ENCODE measurements around the gene MYOZ2.

DNA sequence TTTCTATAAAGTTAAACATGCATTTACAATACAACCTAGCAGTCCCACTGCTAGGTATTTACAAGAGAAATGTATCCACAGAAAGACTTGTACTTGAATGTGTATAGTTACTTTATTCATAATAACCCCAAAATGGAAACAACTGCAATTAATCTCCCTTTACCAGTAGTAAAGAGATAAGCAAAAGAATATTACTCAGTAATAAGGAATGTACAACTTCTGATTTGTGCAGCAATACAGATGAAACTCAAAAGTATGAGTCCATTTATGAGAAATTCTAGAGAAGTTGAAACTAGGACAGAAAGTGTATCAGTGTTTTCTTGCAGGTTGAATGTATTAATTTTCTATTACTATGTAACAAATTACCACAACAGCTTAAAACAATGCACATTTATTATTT lies 92.1 kb downstream of the MYOZ2 start:
- TF ChIP-seq, protein P1, sequence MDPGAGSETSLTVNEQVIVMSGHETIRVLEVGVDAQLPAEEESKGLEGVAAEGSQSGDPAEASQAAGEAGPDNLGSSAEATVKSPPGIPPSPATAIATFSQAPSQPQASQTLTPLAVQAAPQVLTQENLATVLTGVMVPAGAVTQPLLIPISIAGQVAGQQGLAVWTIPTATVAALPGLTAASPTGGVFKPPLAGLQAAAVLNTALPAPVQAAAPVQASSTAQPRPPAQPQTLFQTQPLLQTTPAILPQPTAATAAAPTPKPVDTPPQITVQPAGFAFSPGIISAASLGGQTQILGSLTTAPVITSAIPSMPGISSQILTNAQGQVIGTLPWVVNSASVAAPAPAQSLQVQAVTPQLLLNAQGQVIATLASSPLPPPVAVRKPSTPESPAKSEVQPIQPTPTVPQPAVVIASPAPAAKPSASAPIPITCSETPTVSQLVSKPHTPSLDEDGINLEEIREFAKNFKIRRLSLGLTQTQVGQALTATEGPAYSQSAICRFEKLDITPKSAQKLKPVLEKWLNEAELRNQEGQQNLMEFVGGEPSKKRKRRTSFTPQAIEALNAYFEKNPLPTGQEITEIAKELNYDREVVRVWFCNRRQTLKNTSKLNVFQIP (CRISPR knock-in tag; IDR thresholded peaks at IDR 0.05; ENCODE audit: borderline replicate concordance, low read depth): no peak
- TF ChIP-seq RARB (CRISPR knock-in tag; IDR thresholded peaks at IDR 0.05) (no peak), ZNF8 (CRISPR knock-in tag; IDR thresholded peaks at IDR 0.05) (no peak), ZFP3 (CRISPR knock-in tag; IDR thresholded peaks at IDR 0.05) (no peak), CSDC2 (CRISPR knock-in tag; IDR thresholded peaks at IDR 0.05) (no peak), BACH2 (CRISPR knock-in tag; IDR thresholded peaks at IDR 0.05; ENCODE audit: borderline replicate concordance) (no peak), GLIS3 (CRISPR knock-in tag; IDR thresholded peaks at IDR 0.05) (no peak)
- TF ChIP-seq, protein P2, sequence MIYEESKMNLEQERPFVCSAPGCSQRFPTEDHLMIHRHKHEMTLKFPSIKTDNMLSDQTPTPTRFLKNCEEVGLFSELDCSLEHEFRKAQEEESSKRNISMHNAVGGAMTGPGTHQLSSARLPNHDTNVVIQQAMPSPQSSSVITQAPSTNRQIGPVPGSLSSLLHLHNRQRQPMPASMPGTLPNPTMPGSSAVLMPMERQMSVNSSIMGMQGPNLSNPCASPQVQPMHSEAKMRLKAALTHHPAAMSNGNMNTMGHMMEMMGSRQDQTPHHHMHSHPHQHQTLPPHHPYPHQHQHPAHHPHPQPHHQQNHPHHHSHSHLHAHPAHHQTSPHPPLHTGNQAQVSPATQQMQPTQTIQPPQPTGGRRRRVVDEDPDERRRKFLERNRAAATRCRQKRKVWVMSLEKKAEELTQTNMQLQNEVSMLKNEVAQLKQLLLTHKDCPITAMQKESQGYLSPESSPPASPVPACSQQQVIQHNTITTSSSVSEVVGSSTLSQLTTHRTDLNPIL (CRISPR knock-in tag; IDR thresholded peaks at IDR 0.05; ENCODE audit: low read depth): no peak
- TF ChIP-seq, protein P3, sequence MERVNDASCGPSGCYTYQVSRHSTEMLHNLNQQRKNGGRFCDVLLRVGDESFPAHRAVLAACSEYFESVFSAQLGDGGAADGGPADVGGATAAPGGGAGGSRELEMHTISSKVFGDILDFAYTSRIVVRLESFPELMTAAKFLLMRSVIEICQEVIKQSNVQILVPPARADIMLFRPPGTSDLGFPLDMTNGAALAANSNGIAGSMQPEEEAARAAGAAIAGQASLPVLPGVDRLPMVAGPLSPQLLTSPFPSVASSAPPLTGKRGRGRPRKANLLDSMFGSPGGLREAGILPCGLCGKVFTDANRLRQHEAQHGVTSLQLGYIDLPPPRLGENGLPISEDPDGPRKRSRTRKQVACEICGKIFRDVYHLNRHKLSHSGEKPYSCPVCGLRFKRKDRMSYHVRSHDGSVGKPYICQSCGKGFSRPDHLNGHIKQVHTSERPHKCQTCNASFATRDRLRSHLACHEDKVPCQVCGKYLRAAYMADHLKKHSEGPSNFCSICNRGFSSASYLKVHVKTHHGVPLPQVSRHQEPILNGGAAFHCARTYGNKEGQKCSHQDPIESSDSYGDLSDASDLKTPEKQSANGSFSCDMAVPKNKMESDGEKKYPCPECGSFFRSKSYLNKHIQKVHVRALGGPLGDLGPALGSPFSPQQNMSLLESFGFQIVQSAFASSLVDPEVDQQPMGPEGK (CRISPR knock-in tag; IDR thresholded peaks at IDR 0.05; ENCODE audit: borderline replicate concordance): no peak

All from SK-N-SH treated with all-trans-retinoic acid at 6 μM for 48 hours (cell line).